Fibroblast of mammary gland (primary cell): Measurements from ENCODE around the gene POLG2.

Experiments used
- DNase-seq: peaks from one replicate; pipeline ENCODE4 v3.0.0-alpha.2; 2010; ENCODE audit warnings: low read depth
- H3K4me3 ChIP-seq: 2 replicates; pipeline ENCODE4 v1.5.1; 2011; ENCODE audit warnings: low read depth, mild to moderate bottlenecking, low read length, moderate library complexity; ENCODE audit not compliant: control insufficient read depth
- CTCF ChIP-seq: conservative IDR thresholded peaks from 2 replicates; pipeline ENCODE4 v1.5.1; 2011; ENCODE audit warnings: low read depth, low read length, inconsistent platforms; ENCODE audit not compliant: control insufficient read depth, insufficient read depth

The POLG2 gene

DNA sequence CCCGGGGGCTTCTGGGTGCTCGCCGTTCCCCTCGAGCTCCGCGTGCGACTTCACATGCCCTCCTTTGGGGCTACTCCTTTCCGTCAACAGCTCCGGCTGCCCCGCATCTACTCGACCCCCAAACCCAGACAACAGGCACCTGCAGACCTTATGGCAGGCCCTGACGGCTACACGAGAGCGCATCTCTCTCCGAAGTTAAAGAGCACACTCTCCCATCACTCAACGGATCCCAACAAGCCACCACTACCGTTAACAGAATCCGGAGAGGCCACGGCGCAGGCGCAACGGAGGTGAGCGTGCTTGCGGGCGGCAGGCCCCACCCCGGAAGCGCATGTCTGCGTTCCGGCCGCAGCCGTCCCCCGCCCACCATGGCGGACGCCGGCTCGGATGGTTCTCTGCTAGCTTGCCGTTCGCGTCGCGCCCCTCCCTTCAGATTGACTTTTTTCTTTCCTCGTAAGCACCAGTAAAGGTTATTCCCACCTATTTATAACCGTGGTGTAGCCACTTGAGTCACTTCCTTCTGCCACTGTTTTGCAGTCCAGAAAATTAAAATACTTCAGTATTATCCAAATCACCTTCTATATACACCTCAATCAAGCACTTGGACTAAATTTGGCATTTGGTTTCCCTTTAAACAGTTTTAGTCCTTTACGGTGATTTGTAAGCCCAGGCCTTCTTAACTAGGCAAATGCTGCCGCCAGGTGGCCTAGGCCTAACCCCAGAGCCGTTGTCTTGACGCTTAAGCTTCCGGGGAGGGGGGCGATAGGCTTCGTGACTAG lies at the start of gene POLG2:
POLG2 (minus strand) TSS at position 269 of the 779 bp plus-strand sequence; CDS start at position 183, 86 bp downstream.
- DNase-seq: peak; percentile 88
- peak; percentile 50 for TF ChIP-seq CTCF
- H3K4me3 ChIP-seq: peak within 1 kb of the TSS; percentile 85

DNA sequence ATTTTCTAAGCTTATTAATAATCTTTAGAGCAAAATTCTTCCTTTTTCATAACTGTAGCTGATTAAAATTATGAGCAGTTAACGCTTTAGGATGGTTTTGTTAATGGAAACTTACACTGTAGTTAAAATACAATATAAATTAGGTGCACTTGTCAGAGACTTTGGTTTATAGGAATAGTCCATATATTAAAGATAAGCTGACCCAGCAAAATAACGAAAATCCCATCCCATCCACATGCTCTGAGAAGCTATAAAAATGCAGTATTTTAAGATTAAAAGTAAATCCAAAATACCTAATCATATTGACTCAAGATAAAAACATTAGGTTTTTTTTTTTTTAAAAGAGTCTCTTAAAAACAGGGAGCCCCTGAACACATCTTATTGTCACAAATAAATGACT lies 47.9 kb upstream of the POLG2 start:
- no peak overlapping the region for H3K4me3 ChIP-seq
- DNase-seq: no peak

GRCh38 chr17:64540118-64540776 lies 43.4 kb upstream of the POLG2 start:
- TF ChIP-seq CTCF: no peak
- DNase-seq: no peak
- no peak overlapping the region for H3K4me3 ChIP-seq

More for the DNA sequence above, 47.9 kb upstream of the POLG2 start:
- TF ChIP-seq CTCF: no peak

DNA sequence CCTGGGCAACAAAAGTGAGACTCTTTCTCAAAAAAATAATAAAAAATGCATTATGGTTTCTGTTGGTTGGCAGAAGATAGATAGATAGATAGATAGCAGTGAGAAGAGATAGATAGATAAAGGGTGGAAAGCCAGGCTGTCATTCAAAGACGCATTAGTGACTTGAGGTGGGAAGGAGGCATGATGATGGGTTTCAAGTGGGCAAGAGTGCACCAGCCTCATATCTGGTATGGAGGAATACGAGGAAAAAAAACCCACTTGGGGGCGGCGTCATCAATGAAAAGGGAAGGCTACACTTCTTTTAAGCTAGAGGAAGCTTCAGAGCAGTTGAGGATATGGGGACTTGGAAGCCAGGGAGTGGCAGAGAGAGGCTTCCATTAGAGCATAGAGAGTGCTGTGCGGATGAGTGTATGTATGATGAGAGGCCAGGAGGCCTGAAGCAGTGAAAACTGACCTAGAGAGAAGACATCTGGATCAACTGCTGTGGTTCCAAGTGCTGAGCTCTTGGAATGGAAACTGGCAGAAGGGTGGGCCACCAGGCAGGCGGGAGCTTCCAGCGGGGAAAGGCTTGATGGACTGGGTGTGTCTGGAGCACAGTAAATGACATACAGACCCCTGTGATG lies 41.8 kb upstream of the POLG2 start:
- DNase-seq: no peak
- no peak for TF ChIP-seq CTCF
- H3K4me3 ChIP-seq: no peak overlapping the region

GRCh38 chr17:64537488-64537887 lies 40.6 kb upstream of the POLG2 start:
- TF ChIP-seq CTCF: no peak
- no peak for DNase-seq
- H3K4me3 ChIP-seq: no peak overlapping the region

GRCh38 chr17:64536913-64537312 lies 40.1 kb upstream of the POLG2 start:
- DNase-seq: no peak
- no peak overlapping the region for H3K4me3 ChIP-seq

More at GRCh38 chr17:64536913-64537312, 40.1 kb upstream of the POLG2 start:
- no peak for TF ChIP-seq CTCF
